ENCODE results near the gene CLASP1.
"Not testable (repeated sequence)": the region's sequence is repeated elsewhere in the genome, so short reads cannot be mapped to it uniquely, and the experiment has no call there.

Gene CLASP1

DNA sequence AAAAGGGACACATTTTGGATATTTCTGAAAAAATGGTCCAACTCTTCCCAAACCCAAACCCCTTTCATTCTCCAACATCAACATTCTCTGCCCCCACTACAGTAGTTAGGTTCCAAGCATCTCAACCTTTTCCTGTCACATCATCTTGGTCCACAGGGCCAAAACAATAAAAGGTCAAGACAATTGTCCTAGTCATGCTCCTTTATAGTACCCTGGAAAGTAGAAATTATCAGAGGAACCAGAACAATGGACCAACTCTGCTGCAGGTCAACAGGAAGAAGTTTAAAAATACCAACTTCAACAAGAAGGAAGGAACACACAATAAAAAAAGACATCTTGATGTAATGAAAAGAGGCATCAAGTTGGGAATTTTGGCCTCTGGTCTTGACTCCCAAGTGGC, 36.1 kb downstream of the CLASP1 start:
- no peak for DNase-seq

DNA sequence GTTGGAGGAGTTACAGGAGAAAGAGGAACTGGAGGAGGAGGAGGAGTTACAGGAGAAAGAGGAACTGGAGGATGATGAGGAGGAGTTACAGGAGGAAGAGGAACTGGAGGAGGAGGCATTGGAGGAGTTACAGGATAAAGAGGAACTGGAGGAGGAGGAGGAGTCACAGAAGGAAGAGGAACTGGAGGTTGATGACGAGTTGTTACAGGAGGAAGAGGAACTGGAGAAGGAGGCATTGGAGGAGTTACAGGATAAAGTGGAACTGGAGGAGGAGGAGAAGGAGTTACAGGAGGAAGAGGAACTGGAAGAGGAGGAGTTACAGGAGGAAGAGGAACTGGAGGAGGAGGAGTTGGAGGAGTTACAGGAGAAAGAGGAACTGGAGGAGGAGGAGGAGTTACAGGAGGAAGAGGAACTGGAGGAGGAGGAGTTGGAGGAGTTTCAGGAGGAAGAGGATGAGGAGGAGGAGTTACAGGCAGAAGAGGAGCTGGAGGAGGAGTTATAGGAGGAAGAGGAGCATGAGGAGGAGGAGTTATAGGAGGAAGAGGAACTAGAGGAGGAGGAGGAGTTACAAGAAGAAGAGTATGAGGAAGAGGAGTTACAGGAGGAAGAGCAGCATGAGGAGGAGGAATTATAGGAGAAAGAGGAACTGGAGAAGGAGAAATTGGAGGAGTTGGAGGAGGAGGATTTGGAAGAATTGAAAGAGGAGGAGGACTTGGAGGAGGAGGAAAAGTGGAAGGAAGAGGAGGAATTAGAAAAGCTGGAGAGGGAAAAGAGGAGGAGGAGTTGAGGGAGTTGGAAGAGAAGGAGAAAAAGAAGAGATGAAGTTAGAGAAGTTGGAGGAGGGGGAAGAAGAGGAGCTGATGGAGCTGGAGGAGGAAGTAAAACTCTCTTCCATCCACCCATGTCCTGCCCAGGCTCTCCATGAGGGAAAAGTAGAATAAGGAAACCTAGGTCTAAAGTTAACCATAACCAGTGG, 37.2 kb downstream of the CLASP1 start:
- DNase-seq = no peak

DNA sequence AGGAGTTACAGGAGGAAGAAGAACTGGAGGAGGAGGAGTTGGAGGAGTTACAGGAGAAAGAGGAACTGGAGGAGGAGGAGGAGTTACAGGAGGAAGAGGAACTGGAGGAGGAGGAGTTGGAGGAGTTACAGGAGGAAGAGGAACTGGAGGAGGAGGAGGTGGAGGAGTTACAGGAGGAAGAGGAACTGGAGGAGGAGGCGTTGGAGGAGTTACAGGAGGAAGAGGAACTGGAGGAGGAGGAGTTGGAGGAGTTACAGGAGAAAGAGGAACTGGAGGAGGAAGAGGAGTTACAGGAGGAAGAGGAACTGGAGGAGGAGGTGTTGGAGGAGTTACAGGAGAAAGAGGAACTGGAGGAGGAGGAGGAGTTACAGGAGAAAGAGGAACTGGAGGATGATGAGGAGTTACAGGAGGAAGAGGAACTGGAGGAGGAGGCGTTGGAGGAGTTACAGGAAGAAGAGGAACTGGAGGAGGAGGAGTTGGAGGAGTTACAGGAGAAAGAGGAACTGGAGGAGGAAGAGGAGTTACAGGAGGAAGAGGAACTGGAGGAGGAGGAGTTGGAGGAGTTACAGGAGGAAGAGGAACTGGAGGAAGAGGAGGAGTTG, 38.1 kb downstream of the CLASP1 start:
- DNase-seq = not testable (repeated sequence)

DNA sequence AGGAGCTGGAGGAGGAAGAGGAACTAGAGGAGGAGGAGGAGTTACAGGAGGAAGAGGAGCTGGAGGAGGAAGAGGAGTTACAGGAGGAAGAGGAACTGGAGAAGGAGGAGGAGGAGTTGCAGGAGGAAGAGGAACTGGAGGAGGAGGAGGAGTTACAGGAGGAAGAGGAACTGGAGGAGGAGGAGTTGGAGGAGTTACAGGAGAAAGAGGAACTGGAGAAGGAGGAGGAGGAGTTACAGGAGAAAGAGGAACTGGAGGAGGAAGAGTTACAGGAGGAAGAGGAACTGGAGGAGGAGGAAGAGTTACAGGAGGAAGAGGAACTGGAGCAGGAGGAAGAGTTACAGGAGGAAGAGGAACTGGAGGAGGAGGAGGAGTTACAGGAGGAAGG, 38.8 kb downstream of the CLASP1 start:
- not testable (repeated sequence) for DNase-seq

DNA sequence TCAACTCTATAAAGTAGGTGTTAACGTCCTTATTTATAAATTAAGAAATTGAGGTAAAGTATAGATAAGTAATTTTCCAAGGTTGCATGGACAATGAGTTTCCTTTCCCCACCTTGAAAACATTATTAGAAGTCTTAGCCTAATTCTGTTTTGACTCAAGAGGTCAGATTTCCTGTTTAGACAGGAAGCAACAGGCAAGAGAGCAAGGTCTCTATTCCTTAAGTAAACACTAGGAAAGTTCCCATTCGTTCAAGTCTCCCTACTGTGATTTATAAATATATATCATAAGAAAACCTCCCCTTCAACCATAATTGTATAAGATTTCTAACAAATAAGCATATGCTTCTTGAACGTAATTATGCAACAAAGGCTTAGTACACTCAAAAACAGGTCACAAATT, 40.3 kb downstream of the CLASP1 start:
- DNase-seq = no peak

DNA sequence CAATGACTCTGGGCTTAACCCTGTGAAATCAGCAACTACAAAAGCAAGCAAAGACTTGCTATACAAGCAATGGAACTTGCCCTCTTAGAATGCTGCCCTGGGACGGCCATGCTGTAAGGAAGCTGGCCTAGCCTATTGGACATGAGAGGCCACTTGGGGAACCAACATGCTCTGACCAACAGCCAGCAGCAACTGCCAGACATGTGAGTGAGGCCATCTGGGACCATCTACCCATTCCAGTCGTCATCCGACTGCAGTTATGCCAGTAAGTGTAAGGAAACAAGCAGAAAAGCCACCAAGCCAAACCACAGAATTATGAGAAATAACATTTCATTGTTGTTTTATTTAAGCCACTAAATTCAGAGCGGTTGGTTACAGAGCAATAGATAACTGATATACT, 40.9 kb downstream of the CLASP1 start:
- DNase-seq = no peak

DNA sequence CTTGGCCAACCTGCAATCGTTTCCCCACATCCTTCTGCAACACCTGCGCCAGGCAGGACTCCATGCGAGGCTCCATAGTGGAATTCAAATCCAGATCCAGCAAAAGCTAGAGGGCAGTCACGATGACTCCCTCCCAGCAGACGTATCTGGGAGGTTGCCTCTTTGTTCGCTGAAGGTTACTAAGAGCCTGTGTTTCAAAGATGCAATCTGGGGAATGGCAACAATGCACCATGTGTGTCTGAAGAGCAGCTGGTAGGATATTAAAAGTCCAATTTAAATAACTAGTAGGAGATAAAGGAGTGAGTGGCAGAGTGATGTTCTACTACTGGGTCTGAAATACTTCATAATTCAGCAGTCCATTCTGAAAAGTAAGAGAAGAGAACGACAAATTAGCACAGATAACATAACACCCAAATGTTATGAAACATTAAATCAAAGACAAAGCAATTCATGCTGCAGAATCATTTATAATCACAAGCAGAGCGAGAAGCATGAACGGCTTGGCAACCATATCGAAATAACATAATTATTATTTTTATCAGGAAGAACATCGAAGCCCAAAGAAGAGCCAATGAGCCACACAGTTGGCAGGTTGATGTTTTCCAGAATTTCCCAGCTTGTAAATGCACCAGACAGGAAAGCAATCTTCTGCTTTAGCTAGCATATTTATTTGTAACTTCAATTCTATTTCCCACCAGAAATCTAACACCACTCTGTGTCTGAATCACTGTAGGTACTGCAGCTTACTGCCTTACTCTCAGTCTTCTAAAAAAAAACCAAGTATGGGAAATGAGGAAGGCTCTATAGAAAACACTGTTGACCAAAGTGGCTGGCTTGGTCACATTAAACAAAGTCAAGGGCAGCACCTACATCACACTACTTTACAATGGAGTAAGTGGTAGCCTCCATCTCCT, 43.2 kb downstream of the CLASP1 start:
- DNase-seq = no peak

DNA sequence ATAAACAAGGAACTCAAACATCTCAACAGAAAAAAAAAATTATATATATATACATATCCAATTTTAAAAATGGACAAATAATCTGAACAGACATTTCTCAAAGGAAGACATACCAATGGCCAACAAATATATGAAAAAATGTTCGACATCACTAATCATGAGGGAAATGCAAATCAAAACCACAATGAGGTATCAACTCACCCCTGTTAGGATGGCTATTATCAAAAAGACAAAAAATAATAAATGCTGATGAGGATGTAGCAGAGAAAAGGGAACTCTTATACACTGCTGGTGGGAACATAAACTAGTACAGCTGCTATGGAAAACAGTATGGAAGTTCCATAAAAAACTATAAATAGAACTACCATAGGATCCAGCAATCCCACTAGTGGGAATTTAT, 46.1 kb downstream of the CLASP1 start:
- no peak for DNase-seq

DNA sequence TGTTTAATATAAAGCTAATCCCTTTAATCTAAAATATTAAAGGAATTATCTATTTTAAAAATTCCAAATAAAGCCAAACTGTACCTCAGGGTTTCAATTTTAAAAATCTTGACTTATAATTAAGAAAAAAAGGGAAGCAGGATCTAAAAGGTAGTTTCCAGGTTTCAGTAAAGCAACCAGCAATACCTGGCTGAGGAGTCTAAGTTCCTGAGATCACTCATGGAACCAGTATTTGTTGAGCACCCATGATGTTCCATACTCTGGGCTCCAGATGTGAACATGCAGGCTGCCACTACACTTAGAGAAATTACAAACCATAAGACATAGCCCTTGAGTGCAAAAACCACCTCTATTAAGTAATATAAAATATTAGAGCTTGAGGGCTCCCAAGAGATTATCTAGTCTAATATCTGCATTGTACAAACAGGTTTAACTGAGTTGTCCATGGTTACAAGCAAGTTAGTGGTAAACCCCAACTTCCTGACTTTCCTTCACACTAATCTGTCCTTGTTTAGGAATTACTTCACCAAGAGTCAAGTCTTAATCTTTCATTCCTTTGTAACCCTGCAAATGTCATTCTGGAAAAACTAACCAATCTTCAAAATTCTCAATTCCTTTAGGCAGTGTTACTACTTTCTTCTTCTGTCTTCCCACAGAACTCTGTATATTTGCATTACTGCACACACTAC, 49.2 kb downstream of the CLASP1 start:
- no peak for DNase-seq

DNA sequence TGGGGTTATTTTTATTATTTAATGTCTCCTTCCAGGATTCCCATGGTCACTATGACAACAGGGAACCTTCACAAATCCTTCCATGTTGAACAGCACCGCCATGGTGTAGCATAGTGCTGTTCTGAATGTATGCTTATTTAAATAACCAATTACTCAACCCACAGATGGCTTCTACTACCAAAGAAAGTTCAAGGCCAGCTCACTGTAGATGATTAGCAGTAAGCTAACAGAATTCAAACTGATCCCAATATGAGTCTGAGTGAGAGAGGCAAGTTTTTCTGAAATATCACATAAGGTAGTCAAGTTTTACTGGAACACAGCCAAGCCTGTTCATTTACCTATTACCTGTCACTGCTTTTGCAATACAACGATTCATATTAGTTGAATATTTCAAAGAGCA, 51.2 kb downstream of the CLASP1 start:
- DNase-seq = no peak

DNA sequence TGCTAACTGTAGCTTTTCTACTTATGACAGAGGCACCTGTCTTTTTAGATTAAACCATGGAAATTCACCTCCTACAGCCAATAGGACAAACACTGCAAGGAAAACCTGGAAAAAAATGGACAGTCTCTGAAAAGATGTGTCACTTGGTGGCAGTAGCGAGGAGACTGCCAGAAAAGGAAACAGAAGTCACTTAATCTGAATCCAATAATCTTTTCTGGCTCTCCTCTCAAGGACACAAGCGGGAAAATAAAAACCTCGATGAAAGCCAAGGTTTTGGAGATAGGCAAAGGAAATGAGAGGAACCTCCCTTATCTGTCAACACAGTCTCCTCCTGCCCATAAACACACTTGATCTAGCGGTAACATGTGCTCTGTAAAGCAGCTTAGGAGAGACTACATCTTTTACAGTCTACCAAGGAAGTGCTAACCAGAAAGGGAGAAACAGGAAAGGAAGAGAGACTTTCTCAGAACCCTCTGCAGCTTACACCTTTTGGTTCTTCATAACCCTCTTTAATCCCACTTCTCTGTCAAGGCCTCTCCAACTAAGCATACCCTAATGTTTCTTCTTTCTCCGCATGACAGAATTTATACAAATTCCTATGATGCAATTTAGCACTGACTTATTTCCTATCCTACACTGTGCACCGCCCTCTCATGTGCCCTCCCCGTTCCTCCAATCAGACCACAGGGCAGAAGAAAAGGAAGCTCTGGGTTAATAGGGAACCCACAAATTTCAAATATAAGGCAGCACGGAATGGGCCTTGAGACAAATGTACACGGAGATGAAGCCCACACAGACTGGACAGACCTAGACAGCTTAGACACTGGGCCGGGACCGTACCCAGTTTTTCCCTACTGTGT, 52.8 kb downstream of the CLASP1 start:
- DNase-seq = peak; percentile 40

DNA sequence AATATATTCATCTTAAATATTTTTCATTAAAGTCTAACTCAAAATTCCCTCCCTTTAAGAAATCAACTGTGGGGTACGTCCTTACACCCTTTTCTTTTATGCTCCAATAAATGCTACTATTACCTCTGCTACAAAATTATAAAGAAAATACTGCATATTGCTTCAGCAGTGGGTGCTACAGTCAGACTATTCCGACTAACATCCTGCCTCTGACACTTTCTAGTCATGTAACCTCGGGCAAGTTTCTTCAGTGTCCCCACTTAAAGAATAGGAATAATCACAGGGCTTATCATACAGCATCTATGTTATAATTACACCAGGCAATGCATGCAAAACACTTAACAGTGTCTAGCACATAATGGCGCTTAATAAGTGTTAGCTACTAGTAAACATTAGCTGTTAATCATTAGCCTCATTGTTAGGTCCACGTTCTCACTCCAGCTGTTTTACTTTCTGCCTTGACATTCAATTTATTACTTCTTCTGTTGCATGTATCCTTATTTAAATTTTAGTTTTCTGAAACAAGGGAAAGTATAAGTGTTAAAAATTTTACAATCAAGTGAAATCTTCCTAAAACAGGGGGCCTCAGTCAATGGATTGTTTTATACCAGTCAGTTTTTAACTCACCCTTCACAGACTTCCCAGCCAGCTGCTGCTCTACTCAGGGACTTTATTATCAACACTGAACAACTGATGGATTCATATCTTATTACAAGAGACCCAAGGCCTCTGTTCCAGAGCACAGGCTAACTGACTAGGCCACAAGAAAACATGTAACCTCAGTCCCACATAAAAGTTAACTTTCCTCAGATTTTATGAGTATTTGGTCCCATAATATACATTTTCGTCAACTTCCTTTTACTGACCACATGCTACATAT, 54.0 kb downstream of the CLASP1 start:
- no peak for DNase-seq

DNA sequence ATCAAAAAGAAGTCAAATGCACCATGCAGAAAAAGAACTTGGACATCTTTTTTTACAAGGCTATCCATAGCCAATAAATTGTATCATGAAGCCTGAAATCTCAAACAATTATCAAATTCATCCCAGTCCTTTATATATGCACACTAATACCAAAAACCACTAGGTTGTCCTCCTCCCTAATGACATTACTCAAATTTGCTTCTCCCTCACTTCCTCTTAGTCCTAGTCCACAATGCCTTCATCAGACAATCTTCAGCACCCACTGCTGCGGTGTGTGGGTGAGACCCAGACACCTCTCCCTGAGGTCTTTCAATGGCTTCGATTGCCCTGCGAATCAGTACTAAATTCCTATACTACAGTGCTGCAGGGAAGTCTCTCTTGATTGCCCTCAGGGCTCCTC, 58.1 kb downstream of the CLASP1 start:
- DNase-seq = no peak

DNA sequence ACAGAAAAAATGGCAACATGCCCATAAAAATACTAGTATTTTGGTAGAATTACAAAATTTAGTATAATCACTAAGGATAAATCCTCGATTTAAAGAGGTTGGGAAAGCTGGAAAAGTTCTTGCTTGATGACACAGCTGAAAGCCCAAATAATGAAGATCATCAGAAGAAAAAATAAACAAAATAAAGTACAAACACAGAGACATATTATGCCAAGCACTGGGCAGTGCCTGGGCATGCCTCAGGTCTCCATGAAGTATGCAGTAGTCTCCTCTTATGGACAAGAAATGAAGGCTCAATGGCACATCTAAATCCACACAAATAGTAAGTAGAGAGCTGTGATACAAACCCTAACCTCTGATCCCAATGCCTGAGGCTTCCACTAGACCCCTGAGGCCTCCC, 60.9 kb downstream of the CLASP1 start:
- no peak for DNase-seq

DNA sequence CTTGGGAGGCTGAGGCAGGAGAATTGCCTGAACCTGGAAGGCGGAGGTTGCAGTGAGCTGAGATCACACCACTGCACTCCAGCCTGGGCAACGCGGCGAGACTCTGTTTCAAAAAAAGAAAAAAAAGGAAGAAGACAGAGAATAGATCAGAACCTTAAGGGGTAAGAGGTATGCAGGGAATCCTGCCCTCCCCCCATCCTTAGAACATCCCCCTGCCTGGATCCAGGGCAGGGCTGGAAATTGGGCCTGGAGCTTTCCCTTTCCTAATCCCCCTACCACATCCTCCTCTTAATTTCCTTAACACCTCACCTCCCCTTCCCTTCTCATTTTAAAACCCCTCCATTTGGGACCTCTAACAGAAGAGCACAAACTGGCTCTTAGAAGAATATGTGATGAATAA, 62.1 kb downstream of the CLASP1 start:
- no peak for DNase-seq

DNA sequence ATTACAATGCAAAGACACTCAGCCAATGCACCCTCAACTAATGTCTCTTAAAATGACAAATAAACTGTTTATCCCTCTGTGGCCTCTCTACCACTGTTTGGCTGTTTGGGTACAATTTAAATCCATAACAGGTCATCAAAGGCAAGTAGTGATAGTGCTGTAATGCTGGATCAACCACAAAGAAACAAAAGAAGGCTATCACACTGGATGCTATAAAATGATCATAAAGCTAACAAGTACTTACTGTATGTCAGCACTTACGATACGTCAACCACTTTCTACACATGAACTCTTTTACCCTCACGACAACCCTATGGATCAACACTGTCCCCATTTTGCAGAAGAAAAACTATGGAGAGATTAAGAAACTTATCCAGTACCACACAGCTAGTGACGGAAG, 64.5 kb downstream of the CLASP1 start:
- no peak for DNase-seq

DNA sequence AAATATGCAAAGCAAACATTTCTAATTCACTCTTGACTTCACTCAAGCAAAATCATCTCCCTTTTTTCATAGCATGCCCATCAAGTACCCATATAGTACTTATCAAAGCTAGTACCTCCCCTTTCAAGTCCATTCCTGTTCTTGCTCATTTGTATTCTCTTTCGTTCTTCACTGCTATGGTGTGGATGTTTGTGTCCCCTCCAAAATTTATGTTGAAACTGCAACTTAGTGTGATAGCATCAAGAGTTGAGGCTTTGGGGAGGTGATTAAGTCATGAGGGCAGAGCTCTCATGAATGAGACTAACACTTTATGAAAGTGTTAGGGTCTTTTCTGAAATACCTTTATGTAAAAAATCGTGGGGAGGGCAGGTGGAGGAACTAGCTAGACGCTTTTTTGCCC, 65.7 kb downstream of the CLASP1 start:
- DNase-seq = peak; percentile 31

DNA sequence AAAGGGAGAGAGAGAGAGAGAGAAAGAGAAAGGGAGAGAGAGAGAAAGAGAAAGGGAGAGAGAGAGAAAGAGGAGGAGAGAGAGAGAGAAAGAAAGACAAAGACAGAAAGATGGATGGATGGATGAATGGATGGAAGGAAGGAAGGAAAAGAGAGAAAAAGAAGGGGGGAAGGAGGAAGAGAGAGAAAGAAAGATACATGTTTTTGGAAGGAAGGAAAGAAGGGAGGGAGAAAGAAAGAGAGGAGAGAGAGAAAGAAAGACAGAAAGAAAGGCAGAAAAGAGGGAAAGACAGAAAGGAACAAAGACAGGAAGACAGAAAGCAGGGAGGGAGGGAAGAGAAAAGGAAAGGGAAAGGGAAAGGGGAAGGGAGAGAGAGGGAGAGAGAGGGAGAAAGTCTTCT, 67.0 kb downstream of the CLASP1 start:
- no peak for DNase-seq

DNA sequence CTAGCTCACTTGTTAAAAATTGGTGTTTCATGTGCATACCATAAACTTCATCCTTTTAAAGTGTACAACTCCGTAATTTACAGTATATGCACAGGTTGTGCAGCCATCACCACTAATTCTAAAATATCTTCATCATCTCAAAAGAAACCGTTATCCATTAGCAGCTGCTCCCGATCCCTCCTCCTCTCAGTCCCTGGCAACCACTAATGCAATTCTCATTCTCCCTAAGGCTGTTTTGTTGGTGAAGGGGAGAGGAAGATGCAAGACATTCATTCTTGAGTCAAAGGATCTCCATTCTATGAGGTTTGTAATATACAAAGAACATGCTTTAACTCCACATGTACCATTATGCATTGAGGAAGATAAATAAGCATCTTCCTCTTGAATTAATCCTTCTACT, 70.0 kb downstream of the CLASP1 start:
- DNase-seq = no peak

DNA sequence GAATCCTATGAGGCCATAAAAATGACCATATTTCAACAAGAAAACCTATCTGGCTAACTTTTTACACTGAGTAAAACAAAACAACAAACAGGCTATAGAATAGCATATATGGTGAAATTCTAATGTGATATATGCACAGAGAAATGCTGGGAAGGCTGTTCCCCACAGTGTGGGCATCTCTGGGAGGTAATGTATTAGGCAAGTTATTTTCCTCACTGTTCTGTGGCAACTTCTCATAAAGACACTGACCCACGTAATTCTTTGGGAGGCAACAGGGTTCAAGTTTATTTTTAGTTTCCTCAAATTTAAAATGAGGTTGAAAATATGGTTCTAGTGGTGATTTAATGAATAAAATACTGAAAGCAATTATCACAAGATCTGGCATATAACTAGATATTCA, 71.9 kb downstream of the CLASP1 start:
- DNase-seq = no peak

DNA sequence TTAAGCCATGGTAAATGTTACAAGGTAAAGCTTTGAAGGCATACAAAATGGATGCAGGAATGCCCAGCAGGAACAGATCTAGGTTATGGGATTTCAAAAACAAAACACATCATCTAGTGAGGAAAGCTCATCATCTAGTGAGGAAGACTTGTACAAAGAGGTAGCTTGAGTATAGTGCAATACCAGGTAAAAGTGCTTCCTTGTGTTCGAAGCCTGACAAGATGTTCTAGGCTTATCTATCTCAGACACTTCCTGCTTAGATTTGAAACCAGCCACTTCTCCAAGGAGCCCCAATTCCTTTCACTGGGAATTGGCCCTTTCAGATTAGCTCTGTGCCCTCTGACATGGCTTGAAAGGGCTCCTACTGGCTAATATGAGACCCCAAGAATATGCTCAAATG, 73.0 kb downstream of the CLASP1 start:
- DNase-seq = no peak

All from activated CD4-positive, alpha-beta T cell treated with anti-CD3 and anti-CD28 coated beads, Interleukin-2, Interleukin-6, amounts not matched to agents 100 ng/mL and 50 ng/mL, durations not matched to agents 16 hours and 8 hours (primary cell).